SH-SY5Y (cell line): ENCODE data around the gene PYGO2.

Experiments
- GATA2 ChIP-seq: IDR thresholded peaks from 2 replicates; pipeline ENCODE4 v1.6.1; 2011; ENCODE audit warnings: mild to moderate bottlenecking, low read depth, low read length
- GATA3 ChIP-seq: IDR thresholded peaks from 2 replicates; pipeline ENCODE4 v1.6.1; 2011; ENCODE audit warnings: low read depth, mild to moderate bottlenecking, low read length, moderate library complexity

PYGO2 gene

GRCh38 chr1:154951901-154952657 is 9.5 kb downstream of the PYGO2 start:
- TF ChIP-seq GATA2 = no peak
- TF ChIP-seq GATA3 = no peak

- TF ChIP-seq GATA3 (no peak), GATA2 (no peak)
Observed at GRCh38 chr1:154948079-154948478, 13.5 kb downstream of the PYGO2 start.

- TF ChIP-seq GATA3 (no peak), GATA2 (no peak)
Observed at GRCh38 chr1:154945962-154946850, 15.4 kb downstream of the PYGO2 start.

GRCh38 chr1:154945160-154945961 is 16.2 kb downstream of the PYGO2 start:
- TF ChIP-seq GATA3 (no peak), GATA2 (no peak)

- no peak for TF ChIP-seq GATA3
Observed at GRCh38 chr1:154944401-154945159, 17.0 kb downstream of the PYGO2 start.

GRCh38 chr1:154943649-154944400 is 17.8 kb downstream of the PYGO2 start:
- TF ChIP-seq GATA3 (no peak), GATA2 (no peak)

- TF ChIP-seq GATA3 = no peak
- no peak for TF ChIP-seq GATA2
Observed at GRCh38 chr1:154941333-154942013, 20.1 kb downstream of the PYGO2 start.

GRCh38 chr1:154940651-154941194 is 20.9 kb downstream of the PYGO2 start:
- TF ChIP-seq GATA2 = no peak
- TF ChIP-seq GATA3 = no peak

GRCh38 chr1:154940213-154940560 is 21.4 kb downstream of the PYGO2 start:
- TF ChIP-seq GATA3 = no peak
- TF ChIP-seq GATA2 = no peak

- TF ChIP-seq GATA3 (no peak), GATA2 (no peak)
Observed at GRCh38 chr1:154938604-154939399, 22.8 kb downstream of the PYGO2 start.

GRCh38 chr1:154937988-154938386 is 23.6 kb downstream of the PYGO2 start:
- TF ChIP-seq GATA2 (no peak), GATA3 (no peak)
